OCI-LY3 (cell line): Measurements from ENCODE around the gene MYL9.

Experiments used
- CTCF ChIP-seq: fragments of 200-600, 300-600 bp; sonication (generic); IDR thresholded peaks from 2 replicates; pipeline ENCODE4 v1.5.1; 2014; ENCODE audit warnings: antibody characterized with exemption, low read length, low read depth
- EZH2phosphoT487 ChIP-seq: fragments of 200-600 bp; shearing (Covaris generic); IDR thresholded peaks from 2 replicates; pipeline ENCODE4 v1.6.1; 2018; ENCODE audit warnings: antibody characterized with exemption, mixed run types, low read depth

- TF ChIP-seq CTCF (no peak), EZH2phosphoT487 (no peak)
Observed at GRCh38 chr20:36525620-36526365, 15.5 kb upstream of the MYL9 start.
